Colonic mucosa (tissue), 4 donors: ENCODE results near the gene FGF14. TPM values are rescaled to one million over a fixed set of nuclear protein-coding genes. Genes with fewer than 3 reads are reported as not detected.

ENCODE experiments used
- DNase-seq: peaks from one replicate; pipeline ENCODE4 v3.0.0-alpha.2; 2020
- H3K27ac ChIP-seq: fragments of 200-600 bp; one replicate; pipeline ENCODE4 v1.8.0; 2021
- H3K27me3 ChIP-seq: fragments of 200-600 bp; one replicate; pipeline ENCODE4 v1.8.0; 2021
- H3K36me3 ChIP-seq: fragments of 200-600 bp; one replicate; pipeline ENCODE4 v1.8.0; 2021
- H3K4me1 ChIP-seq: fragments of 200-600 bp; one replicate; pipeline ENCODE4 v1.8.0; 2021; ENCODE audit warnings: mild to moderate bottlenecking
- H3K4me3 ChIP-seq: fragments of 200-600 bp; one replicate; pipeline ENCODE4 v1.8.0; 2021
- H3K9ac ChIP-seq, 2 donors: one replicate each; pipeline ENCODE4 v1.7.0; 2013; ENCODE audit warnings: control low read depth in 2 of 2, low read depth in 2 of 2, low read length in 2 of 2
- H3K9me3 ChIP-seq: fragments of 200-600 bp; one replicate; pipeline ENCODE4 v1.8.0; 2021
- intact Hi-C: fragments of 100-400 bp; cut with DNase I; formaldehyde crosslinking; loops from one replicate; pipeline ENCODE4 v1.14.1; 2022
- total RNA-seq, 2 donors: library from RNA; stranded (reverse); fragmentation: NEBNext Ultra II Directional in 1 of 2; extraction: Animal tissue kit (Norgen Biotek cat#: 25700) in 1 of 2; gene quantifications; one replicate each; pipeline ENCODE4 v1.2.1, GENCODE V29; 2021
- TF ChIP-seq, protein P1 (sequence below): fragments of 200-600 bp; IDR thresholded peaks from one replicate; pipeline ENCODE4 v1.8.0; 2022; ENCODE audit warnings: antibody characterized with exemption, mild to moderate bottlenecking
- donor health status: healthy.
- donor health status: DM: no; HTN: no; CAD: no.
- donor health status: DM: no; HTN: no; CAD: no.

The FGF14 gene
- total RNA-seq, 2 donors from 2014 or later = 0.62 to 0.85 TPM

DNA sequence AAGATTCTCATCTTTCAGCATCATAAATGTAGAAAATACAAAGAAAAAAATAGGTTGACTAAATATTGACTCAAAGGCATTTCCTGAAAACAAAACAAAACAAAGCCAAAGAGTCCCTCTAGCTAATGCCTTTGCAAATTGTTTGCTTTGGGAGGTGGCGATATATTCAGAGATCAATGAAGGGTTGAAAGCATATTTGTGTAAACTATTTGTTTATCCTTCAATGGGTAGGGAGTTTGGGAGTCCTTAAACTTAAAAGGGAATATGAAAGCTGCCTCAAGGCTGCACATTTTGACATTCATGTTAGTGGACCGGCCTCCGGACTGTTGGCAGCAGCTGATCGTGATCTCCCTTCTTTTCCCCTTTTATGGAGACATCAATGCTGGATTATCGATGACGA is 691.9 kb downstream of the FGF14 start:
- H3K9ac ChIP-seq = no peak overlapping the region
- H3K4me3 ChIP-seq = no peak overlapping the region
- H3K27me3 ChIP-seq = no peaks in the 10 kb centered on the region
- no peaks in the 10 kb centered on the region for H3K4me1 ChIP-seq
- no peaks in the 10 kb centered on the region for H3K36me3 ChIP-seq
- intact Hi-C loops = no loop called here
- no peak overlapping the region for H3K27ac ChIP-seq
- no peak for DNase-seq
- TF ChIP-seq, protein P1, sequence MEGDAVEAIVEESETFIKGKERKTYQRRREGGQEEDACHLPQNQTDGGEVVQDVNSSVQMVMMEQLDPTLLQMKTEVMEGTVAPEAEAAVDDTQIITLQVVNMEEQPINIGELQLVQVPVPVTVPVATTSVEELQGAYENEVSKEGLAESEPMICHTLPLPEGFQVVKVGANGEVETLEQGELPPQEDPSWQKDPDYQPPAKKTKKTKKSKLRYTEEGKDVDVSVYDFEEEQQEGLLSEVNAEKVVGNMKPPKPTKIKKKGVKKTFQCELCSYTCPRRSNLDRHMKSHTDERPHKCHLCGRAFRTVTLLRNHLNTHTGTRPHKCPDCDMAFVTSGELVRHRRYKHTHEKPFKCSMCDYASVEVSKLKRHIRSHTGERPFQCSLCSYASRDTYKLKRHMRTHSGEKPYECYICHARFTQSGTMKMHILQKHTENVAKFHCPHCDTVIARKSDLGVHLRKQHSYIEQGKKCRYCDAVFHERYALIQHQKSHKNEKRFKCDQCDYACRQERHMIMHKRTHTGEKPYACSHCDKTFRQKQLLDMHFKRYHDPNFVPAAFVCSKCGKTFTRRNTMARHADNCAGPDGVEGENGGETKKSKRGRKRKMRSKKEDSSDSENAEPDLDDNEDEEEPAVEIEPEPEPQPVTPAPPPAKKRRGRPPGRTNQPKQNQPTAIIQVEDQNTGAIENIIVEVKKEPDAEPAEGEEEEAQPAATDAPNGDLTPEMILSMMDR = no peak
- no peaks in the 10 kb centered on the region for H3K9me3 ChIP-seq

DNA sequence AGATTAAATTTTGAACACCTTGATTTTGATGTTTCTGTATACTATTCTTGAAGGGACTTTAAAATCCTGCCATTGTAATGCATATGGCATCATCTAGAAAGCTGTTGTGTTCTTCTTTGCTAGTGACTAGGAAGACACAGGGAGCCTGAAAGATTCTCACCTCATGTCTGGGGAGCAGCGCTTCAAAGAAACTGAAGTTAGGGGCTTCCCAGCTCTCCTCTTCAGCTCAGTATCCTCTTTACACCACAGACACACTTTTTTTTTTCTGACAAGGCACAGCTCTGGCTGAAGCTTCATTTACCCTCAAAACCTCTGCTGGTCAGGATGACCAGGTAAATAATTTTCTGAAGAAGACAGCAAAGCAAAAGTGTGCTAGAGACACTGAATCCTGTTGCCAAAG is 693.7 kb downstream of the FGF14 start:
- Histone ChIP-seq H3K4me3 (no peak overlapping the region), H3K27me3 (no peaks in the 10 kb centered on the region), H3K9ac (no peak overlapping the region), H3K4me1 (no peaks in the 10 kb centered on the region), H3K27ac (no peak overlapping the region), H3K9me3 (no peaks in the 10 kb centered on the region), H3K36me3 (no peaks in the 10 kb centered on the region)
- no peak for DNase-seq
- TF ChIP-seq, protein P1 = no peak
- intact Hi-C loops = no loop called here

DNA sequence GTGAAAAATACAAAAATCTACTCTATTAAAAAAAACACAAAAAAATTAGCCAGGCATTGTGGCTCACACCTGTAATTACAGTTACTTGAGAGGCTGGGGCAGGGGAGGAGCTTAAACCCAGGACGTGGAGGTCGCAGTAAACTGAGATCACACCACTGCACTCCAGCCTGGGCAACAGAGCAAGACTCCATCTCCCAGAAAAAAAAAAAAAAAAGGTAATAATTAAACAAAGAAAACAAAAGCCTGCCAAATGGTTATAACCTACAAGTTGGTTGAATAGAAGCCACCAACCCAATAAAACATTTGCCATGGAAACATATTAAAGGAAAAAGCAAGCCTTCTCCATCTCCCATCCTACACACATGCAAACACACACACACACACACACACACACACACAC is 694.2 kb downstream of the FGF14 start:
- Histone ChIP-seq H3K27ac (no peak overlapping the region), H3K27me3 (no peaks in the 10 kb centered on the region), H3K9ac (no peak overlapping the region), H3K4me3 (no peak overlapping the region), H3K36me3 (no peaks in the 10 kb centered on the region), H3K9me3 (no peaks in the 10 kb centered on the region), H3K4me1 (no peaks in the 10 kb centered on the region)
- TF ChIP-seq, protein P1 = no peak
- DNase-seq = no peak
- intact Hi-C loops = no loop called here

DNA sequence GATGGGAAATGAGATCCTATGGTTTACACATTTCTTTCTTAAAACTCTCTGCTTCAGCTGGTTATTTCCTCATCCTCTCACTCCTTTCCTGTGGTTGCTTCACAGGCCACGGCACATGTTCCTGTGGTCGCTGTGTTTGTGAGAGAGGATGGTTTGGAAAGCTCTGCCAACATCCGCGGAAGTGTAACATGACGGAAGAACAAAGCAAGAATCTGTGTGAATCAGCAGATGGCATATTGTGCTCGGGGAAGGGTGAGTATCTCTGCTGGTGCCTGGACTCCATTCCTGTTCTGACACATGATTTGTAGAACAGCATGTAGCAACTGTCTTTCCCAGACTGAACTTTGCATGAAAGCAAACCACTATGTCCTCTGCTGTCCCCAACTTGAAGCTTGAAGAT is 695.2 kb downstream of the FGF14 start:
- intact Hi-C loops = no loop called here
- Histone ChIP-seq H3K27ac (no peak overlapping the region), H3K4me3 (no peak overlapping the region), H3K4me1 (no peaks in the 10 kb centered on the region), H3K27me3 (no peaks in the 10 kb centered on the region), H3K9me3 (no peaks in the 10 kb centered on the region), H3K9ac (no peak overlapping the region), H3K36me3 (no peaks in the 10 kb centered on the region)
- TF ChIP-seq, protein P1 = no peak
- no peak for DNase-seq

DNA sequence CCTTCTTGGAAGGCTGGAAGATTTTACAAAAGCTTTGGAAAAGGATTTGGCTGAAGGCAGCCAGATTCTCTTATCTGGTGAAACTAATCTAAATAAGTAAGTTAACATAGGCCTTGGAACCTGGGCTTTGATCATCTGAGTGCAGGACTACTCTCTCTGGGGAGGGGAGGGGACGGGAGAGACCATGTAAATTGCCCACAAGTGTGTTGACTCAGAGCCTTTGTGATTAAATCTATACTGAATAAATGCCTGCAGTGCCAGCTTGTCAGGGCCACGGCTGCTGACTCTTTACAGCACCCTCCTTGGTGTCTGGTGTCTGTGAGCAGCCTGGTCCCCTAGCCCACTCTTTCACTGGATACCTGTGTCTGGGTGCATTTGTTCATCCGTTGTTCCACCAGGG is 698.0 kb downstream of the FGF14 start:
- Histone ChIP-seq H3K9ac (no peak overlapping the region), H3K36me3 (no peaks in the 10 kb centered on the region), H3K27me3 (no peaks in the 10 kb centered on the region), H3K27ac (no peak overlapping the region), H3K9me3 (no peaks in the 10 kb centered on the region), H3K4me3 (no peak overlapping the region), H3K4me1 (no peaks in the 10 kb centered on the region)
- intact Hi-C loops = no loop called here
- no peak for DNase-seq
- TF ChIP-seq, protein P1 = no peak

DNA sequence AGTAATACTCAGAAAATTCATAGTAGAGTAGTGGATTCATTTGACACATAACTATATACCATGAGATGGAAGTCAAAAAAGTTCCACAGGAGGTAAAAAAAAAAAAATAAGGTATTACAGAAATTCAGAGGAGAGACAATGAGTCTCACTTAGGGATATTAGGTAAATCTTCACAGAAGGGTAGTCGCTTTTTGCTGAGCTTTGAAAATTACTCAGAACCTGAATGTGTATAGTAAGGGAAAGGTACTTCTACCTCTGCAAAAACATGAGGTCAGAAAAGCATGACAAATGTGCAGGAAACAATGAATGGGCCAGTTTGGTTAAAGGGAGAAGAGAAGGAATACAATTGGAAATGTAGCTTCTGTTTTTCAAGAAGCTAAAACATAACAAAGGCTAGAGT is 698.8 kb downstream of the FGF14 start:
- Histone ChIP-seq H3K9me3 (no peaks in the 10 kb centered on the region), H3K4me3 (no peak overlapping the region), H3K27me3 (no peaks in the 10 kb centered on the region), H3K27ac (no peak overlapping the region), H3K9ac (no peak overlapping the region), H3K36me3 (no peaks in the 10 kb centered on the region), H3K4me1 (no peaks in the 10 kb centered on the region)
- no peak for DNase-seq
- intact Hi-C loops = no loop called here
- TF ChIP-seq, protein P1 = no peak
